ENCODE measurements around the gene KAT2B. TPM values are rescaled to one million over a fixed set of nuclear protein-coding genes. Genes with fewer than 3 reads are reported as not detected.
"Not testable (repeated sequence)": the region's sequence is repeated elsewhere in the genome, so short reads cannot be mapped to it uniquely, and the experiment has no call there.

KAT2B gene
- total RNA-seq, 1 donor, result 15.9 TPM

DNA sequence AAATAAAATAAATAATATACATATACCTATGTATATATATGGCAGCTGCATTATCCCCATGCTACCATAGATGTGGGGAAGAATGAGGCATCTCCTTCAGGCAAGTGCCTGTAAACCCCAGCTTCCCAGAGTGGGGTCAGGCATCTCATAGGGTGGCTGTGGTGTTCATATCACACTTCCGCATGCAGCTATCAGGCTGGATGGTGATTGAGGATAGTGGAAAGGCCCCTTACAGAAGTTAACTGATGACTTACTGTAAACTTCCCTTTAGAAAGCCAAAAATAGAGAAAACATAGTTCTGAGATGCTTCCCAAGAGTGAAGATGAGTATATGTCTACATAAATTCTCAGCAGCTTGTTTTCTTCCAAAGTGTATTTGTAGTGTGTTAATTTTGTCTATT lies 24.7 kb upstream of the KAT2B start:
- no peaks in the 10 kb centered on the region for H3K4me1 ChIP-seq (ENCODE audit: insufficient read depth, low read length)
- no peak for DNase-seq (ENCODE audit: insufficient read length, low spot score, missing footprints)
- H3K36me3 ChIP-seq (ENCODE audit: insufficient read depth, low read length), result no peaks in the 10 kb centered on the region
- H3K27me3 ChIP-seq (ENCODE audit: insufficient read depth, low read length), result no peaks in the 10 kb centered on the region
- H2AFZ ChIP-seq (ENCODE audit: low read length), result no peak overlapping the region
- H3K9me3 ChIP-seq (ENCODE audit: low read depth, low read length), result no peaks in the 10 kb centered on the region
- H3K27ac ChIP-seq (ENCODE audit: low read depth, low read length), result no peak overlapping the region
- no peak overlapping the region for H3K4me2 ChIP-seq (ENCODE audit: insufficient read depth, low read length)
- H3K4me3 ChIP-seq (ENCODE audit: insufficient read depth, low read length), result no peak overlapping the region
- TF ChIP-seq, protein P1, sequence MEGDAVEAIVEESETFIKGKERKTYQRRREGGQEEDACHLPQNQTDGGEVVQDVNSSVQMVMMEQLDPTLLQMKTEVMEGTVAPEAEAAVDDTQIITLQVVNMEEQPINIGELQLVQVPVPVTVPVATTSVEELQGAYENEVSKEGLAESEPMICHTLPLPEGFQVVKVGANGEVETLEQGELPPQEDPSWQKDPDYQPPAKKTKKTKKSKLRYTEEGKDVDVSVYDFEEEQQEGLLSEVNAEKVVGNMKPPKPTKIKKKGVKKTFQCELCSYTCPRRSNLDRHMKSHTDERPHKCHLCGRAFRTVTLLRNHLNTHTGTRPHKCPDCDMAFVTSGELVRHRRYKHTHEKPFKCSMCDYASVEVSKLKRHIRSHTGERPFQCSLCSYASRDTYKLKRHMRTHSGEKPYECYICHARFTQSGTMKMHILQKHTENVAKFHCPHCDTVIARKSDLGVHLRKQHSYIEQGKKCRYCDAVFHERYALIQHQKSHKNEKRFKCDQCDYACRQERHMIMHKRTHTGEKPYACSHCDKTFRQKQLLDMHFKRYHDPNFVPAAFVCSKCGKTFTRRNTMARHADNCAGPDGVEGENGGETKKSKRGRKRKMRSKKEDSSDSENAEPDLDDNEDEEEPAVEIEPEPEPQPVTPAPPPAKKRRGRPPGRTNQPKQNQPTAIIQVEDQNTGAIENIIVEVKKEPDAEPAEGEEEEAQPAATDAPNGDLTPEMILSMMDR (IDR thresholded peaks at IDR 0.05; ENCODE audit: extremely low read depth, low read depth, low read length), result no peak
- H3K79me2 ChIP-seq (ENCODE audit: insufficient read depth, low read length), result no peaks in the 10 kb centered on the region
- H4K20me1 ChIP-seq (ENCODE audit: insufficient read depth, low read length), result no peaks in the 10 kb centered on the region

DNA sequence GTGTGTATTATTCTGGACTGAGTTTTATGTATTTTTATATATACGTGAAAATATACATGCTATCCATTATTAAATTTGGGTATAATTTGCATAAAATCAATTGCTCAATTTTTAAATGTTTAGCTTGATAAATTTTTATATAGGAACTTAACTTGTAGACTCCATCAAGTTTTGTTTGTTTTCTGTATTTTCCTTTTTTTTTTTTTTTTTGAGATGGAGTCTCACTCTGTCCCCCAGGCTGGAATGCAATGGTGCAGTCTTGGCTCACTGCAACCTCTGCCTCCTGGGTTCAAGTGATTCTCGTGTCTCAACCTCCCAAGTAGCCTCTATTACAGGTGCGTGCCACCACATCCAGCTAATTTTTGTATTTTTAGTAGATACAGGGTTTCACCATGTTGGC lies 24.2 kb upstream of the KAT2B start:
- H3K4me2 ChIP-seq (ENCODE audit: insufficient read depth, low read length); H4K20me1 ChIP-seq (ENCODE audit: insufficient read depth, low read length); H3K27ac ChIP-seq (ENCODE audit: low read depth, low read length); H3K27me3 ChIP-seq (ENCODE audit: insufficient read depth, low read length); H3K79me2 ChIP-seq (ENCODE audit: insufficient read depth, low read length); H2AFZ ChIP-seq (ENCODE audit: low read length); H3K4me3 ChIP-seq (ENCODE audit: insufficient read depth, low read length); H3K9me3 ChIP-seq (ENCODE audit: low read depth, low read length); H3K36me3 ChIP-seq (ENCODE audit: insufficient read depth, low read length); H3K4me1 ChIP-seq (ENCODE audit: insufficient read depth, low read length); DNase-seq (ENCODE audit: insufficient read length, low spot score, missing footprints): not testable (repeated sequence)

DNA sequence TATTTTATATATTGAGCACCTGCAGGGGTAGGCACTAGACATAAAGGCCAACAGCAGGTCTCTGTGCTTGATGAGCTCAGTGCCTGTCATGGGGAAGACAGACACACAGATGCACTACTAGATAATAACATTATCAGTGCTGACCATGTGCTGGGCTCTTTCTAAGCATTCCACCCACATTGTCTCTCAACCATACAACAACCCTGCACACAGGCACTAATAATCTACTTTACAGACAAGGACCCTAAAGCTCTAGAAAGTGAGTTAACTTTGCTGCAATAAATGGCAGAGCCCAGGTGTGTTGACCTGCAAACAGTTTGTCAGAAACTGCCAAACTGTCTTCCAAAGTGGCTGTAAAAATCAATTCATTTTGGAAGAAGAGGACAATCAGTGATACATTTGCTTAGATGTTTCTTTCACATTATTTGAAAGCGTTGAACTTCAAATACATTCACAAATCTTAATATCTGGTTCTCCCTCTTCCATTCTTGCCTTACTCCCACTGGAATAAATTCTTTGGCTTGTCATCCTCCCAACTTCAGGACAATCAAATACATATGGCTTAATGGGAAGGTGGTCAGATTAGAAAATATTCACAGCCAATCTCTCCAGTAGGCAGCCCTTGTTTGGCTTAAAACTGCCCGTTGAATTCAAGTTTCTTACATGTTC lies 17.2 kb upstream of the KAT2B start:
- no peaks in the 10 kb centered on the region for H4K20me1 ChIP-seq (ENCODE audit: insufficient read depth, low read length)
- no peaks in the 10 kb centered on the region for H3K4me1 ChIP-seq (ENCODE audit: insufficient read depth, low read length)
- H3K79me2 ChIP-seq (ENCODE audit: insufficient read depth, low read length), result no peaks in the 10 kb centered on the region
- H3K4me3 ChIP-seq (ENCODE audit: insufficient read depth, low read length), result no peak overlapping the region
- no peak overlapping the region for H2AFZ ChIP-seq (ENCODE audit: low read length)
- no peaks in the 10 kb centered on the region for H3K36me3 ChIP-seq (ENCODE audit: insufficient read depth, low read length)
- TF ChIP-seq, protein P1 (IDR thresholded peaks at IDR 0.05; ENCODE audit: extremely low read depth, low read depth, low read length), result no peak
- no peak overlapping the region for H3K4me2 ChIP-seq (ENCODE audit: insufficient read depth, low read length)
- no peaks in the 10 kb centered on the region for H3K9me3 ChIP-seq (ENCODE audit: low read depth, low read length)
- DNase-seq (ENCODE audit: insufficient read length, low spot score, missing footprints), result peak; percentile 14
- no peak overlapping the region for H3K27ac ChIP-seq (ENCODE audit: low read depth, low read length)
- H3K27me3 ChIP-seq (ENCODE audit: insufficient read depth, low read length), result no peaks in the 10 kb centered on the region

DNA sequence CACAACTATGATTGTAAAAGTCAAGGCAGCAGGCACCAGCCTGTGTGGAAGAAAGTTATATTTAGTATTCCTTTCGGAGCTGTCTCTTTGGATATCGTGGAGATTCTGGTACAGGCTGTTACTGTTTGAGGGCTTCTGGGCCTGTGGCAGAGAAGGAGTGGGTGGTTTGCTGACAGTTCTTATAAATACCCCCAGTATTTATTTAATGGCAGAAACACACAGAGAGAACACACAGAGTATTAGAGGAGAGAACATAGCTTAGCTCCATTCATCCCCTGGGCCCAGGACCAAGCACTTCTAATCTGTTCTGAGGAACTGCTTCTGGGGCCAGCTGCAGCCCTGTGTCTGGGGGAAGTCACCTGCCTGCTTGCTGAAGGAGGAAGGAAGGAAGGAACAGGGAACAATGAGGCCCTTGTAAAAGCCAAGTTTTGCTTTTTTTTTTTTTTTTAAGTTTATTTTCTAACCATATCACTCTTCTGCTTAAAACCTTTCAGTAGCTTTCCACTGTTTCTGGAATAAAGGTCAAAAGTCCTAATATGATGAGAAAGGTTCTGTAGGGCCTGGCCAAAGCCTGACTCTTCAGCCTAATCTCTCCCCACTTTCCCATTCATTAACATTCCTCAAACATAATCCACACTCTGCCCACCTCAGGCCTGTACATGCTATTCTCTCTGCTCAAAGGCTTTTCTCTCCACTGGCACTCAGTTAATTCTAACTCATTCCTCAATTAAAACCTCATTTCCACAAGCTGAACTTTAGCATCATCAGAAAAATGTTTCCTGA lies 16.4 kb upstream of the KAT2B start:
- H3K79me2 ChIP-seq (ENCODE audit: insufficient read depth, low read length), result no peaks in the 10 kb centered on the region
- TF ChIP-seq, protein P1 (IDR thresholded peaks at IDR 0.05; ENCODE audit: extremely low read depth, low read depth, low read length), result no peak
- no peak overlapping the region for H3K27ac ChIP-seq (ENCODE audit: low read depth, low read length)
- no peaks in the 10 kb centered on the region for H3K27me3 ChIP-seq (ENCODE audit: insufficient read depth, low read length)
- no peak overlapping the region for H3K4me3 ChIP-seq (ENCODE audit: insufficient read depth, low read length)
- H3K9me3 ChIP-seq (ENCODE audit: low read depth, low read length), result no peaks in the 10 kb centered on the region
- H3K4me1 ChIP-seq (ENCODE audit: insufficient read depth, low read length), result no peaks in the 10 kb centered on the region
- DNase-seq (ENCODE audit: insufficient read length, low spot score, missing footprints), result no peak
- H3K4me2 ChIP-seq (ENCODE audit: insufficient read depth, low read length), result no peak overlapping the region
- H3K36me3 ChIP-seq (ENCODE audit: insufficient read depth, low read length), result no peaks in the 10 kb centered on the region
- no peaks in the 10 kb centered on the region for H4K20me1 ChIP-seq (ENCODE audit: insufficient read depth, low read length)
- peak overlapping the region; percentile 26 for H2AFZ ChIP-seq (ENCODE audit: low read length)
